Endothelial cell of umbilical vein (primary cell): Measurements from ENCODE around the gene RPS25.

Experiments used
- CTCF ChIP-seq, 2 donors: IDR thresholded peaks; 1 replicate in 1 of 2; 2 replicates in 1 of 2; pipeline ENCODE4 v1.5.1; 2011; ENCODE audit warnings: low read length in 2 of 2, mild to moderate bottlenecking in 2 of 2, moderate library complexity in 2 of 2, control low read depth in 1 of 2, inconsistent platforms in 1 of 2, low read depth in 1 of 2; ENCODE audit not compliant: insufficient read depth in 1 of 2; ENCODE audit errors: extremely low read depth in 1 of 2
- EZH2 ChIP-seq: IDR thresholded peaks from 2 replicates; pipeline ENCODE4 v1.6.1; 2012; ENCODE audit warnings: borderline replicate concordance, low read depth, mild to moderate bottlenecking, moderate library complexity, low read length, inconsistent platforms; ENCODE audit not compliant: severe bottlenecking
- POLR2A ChIP-seq: IDR thresholded peaks from 2 replicates; pipeline ENCODE4 v1.6.1; 2012; ENCODE audit warnings: low read depth, mild to moderate bottlenecking, control low read depth, low read length

GRCh38 chr11:119016216-119017009 lies 1.7 kb downstream of the RPS25 start:
- TF ChIP-seq EZH2: no peak
- no peak for TF ChIP-seq CTCF (IDR thresholded peaks at IDR 0.05; ENCODE audit: extremely low read depth in 1 of 2, insufficient read depth in 1 of 2, low read depth in 1 of 2, low read length in 2 of 2)
- TF ChIP-seq POLR2A: no peak
